ENCODE results near the gene PLCB3. TPM values are rescaled to one million over a fixed set of nuclear protein-coding genes. Genes with fewer than 3 reads are reported as not detected.

The PLCB3 gene
- total RNA-seq, 2 donors from 2014 or later: 86.9 to 108 TPM

GRCh38 chr11:64218628-64219353, 32.5 kb upstream of the PLCB3 start:
- no peak for DNase-seq
- Histone ChIP-seq H3K9me3 (no peaks in the 10 kb centered on the region), H3K4me3 (no peak overlapping the region), H3K9ac (ENCODE audit: low read depth in 2 of 2, low read length in 2 of 2) (no peak overlapping the region), H3K4me1 (no peaks in the 10 kb centered on the region), H3K27me3 (no peaks in the 10 kb centered on the region), H3K36me3 (no peaks in the 10 kb centered on the region), H3K27ac (no peak overlapping the region)
- TF ChIP-seq CTCF (IDR thresholded peaks at IDR 0.05): no peak
- intact Hi-C loops (cut with DNase I): no loop called here

GRCh38 chr11:64219354-64219684, 32.0 kb upstream of the PLCB3 start:
- no peak for TF ChIP-seq CTCF (IDR thresholded peaks at IDR 0.05)
- no peaks in the 10 kb centered on the region for H3K27me3 ChIP-seq
- DNase-seq: no peak
- no peaks in the 10 kb centered on the region for H3K36me3 ChIP-seq
- intact Hi-C loops (cut with DNase I): no loop called here
- H3K27ac ChIP-seq: no peak overlapping the region
- H3K9ac ChIP-seq (ENCODE audit: low read depth in 2 of 2, low read length in 2 of 2): no peak overlapping the region
- H3K4me3 ChIP-seq: no peak overlapping the region
- no peaks in the 10 kb centered on the region for H3K4me1 ChIP-seq
- no peaks in the 10 kb centered on the region for H3K9me3 ChIP-seq

GRCh38 chr11:64219755-64220154, 31.6 kb upstream of the PLCB3 start:
- intact Hi-C loops (cut with DNase I): no loop called here
- Histone ChIP-seq H3K9me3 (no peaks in the 10 kb centered on the region), H3K4me3 (no peak overlapping the region), H3K9ac (ENCODE audit: low read depth in 2 of 2, low read length in 2 of 2) (no peak overlapping the region), H3K36me3 (no peaks in the 10 kb centered on the region), H3K27me3 (no peaks in the 10 kb centered on the region), H3K27ac (no peak overlapping the region), H3K4me1 (peaks cover under 1% of the 10 kb centered on the region)
- DNase-seq: no peak
- TF ChIP-seq CTCF (IDR thresholded peaks at IDR 0.05): no peak

GRCh38 chr11:64220271-64220670, 31.1 kb upstream of the PLCB3 start:
- no peak overlapping the region for H3K9ac ChIP-seq (ENCODE audit: low read depth in 2 of 2, low read length in 2 of 2)
- H3K4me3 ChIP-seq: no peak overlapping the region
- H3K9me3 ChIP-seq: no peaks in the 10 kb centered on the region
- H3K27ac ChIP-seq: no peak overlapping the region
- H3K36me3 ChIP-seq: no peaks in the 10 kb centered on the region
- H3K27me3 ChIP-seq: no peaks in the 10 kb centered on the region
- H3K4me1 ChIP-seq: peaks cover 5% of the 10 kb centered on the region
- intact Hi-C loops (cut with DNase I): no loop called here
- no peak for TF ChIP-seq CTCF (IDR thresholded peaks at IDR 0.05)
- DNase-seq: no peak

GRCh38 chr11:64220798-64221197, 30.5 kb upstream of the PLCB3 start:
- no peak for TF ChIP-seq CTCF (IDR thresholded peaks at IDR 0.05)
- no peak overlapping the region for H3K4me3 ChIP-seq
- no peaks in the 10 kb centered on the region for H3K36me3 ChIP-seq
- H3K4me1 ChIP-seq: peaks cover 7% of the 10 kb centered on the region
- intact Hi-C loops (cut with DNase I): no loop called here
- no peaks in the 10 kb centered on the region for H3K27me3 ChIP-seq
- no peak overlapping the region for H3K9ac ChIP-seq (ENCODE audit: low read depth in 2 of 2, low read length in 2 of 2)
- H3K9me3 ChIP-seq: no peaks in the 10 kb centered on the region
- no peak overlapping the region for H3K27ac ChIP-seq
- no peak for DNase-seq
